ENCODE results near the gene STK4. TPM values are rescaled to one million over a fixed set of nuclear protein-coding genes. Genes with fewer than 3 reads are reported as not detected.
A peak's percentile ranks its signal among the peaks of the same experiment; 100 is the strongest.

The STK4 gene
- total RNA-seq, 1 experiment from 2014 or later, result 60.9 TPM

DNA sequence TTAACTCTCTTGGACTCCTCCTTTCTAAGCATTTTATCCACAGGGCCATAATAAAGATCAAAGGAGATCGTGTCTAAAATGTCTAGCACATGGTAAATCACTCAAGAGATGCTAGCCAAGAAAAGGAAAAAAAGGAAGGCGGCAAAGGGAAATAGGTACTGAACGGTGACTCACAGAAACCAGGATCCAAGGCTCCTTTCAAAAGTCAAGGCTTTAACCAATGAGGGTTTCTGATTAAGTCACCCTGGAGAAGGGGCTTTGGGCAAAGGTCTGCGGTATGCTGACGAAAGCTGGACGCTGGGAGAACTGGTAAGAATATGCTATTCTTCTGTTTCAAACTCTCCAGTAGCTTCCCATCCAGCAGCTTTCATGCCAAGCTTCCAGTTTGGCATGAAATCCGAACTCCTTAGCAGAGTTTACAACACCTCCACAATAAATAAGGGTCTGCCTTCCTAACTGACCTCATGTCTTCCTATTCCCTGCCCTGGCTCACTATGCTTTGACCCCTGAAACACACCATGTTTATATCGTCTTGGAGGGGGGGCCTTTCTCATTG is 7.2 kb upstream of the STK4 start:
- DNase-seq, result peak in 1 of 2 experiments; percentile 49
- TF ChIP-seq, protein P1, sequence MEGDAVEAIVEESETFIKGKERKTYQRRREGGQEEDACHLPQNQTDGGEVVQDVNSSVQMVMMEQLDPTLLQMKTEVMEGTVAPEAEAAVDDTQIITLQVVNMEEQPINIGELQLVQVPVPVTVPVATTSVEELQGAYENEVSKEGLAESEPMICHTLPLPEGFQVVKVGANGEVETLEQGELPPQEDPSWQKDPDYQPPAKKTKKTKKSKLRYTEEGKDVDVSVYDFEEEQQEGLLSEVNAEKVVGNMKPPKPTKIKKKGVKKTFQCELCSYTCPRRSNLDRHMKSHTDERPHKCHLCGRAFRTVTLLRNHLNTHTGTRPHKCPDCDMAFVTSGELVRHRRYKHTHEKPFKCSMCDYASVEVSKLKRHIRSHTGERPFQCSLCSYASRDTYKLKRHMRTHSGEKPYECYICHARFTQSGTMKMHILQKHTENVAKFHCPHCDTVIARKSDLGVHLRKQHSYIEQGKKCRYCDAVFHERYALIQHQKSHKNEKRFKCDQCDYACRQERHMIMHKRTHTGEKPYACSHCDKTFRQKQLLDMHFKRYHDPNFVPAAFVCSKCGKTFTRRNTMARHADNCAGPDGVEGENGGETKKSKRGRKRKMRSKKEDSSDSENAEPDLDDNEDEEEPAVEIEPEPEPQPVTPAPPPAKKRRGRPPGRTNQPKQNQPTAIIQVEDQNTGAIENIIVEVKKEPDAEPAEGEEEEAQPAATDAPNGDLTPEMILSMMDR (conservative IDR thresholded peaks at IDR 0.05), result no peak
- TF ChIP-seq EZH2 (IDR thresholded peaks at IDR 0.05; ENCODE audit: low read depth), result no peak
- ChIA-PET CTCF (interaction anchor here (0.6 kb wide), 1 partner anchor 267 kb away, joined by 3 read pairs; no protein-coding TSS in a partner anchor), POLR2A (ENCODE audit: unreplicated experiment) (interaction anchor here (0.5 to 0.7 kb wide), 3 partner anchors 79 to 946 kb away, joined by 3 to 9 read pairs (median 3); no protein-coding TSS in a partner anchor)
- Histone ChIP-seq H2AFZ (peak overlapping the region; percentile 83), H3K9me2 (ENCODE audit: insufficient read depth) (no peaks in the 10 kb centered on the region), H3K4me1 (replicated peaks; ENCODE audit: insufficient read depth) (peaks cover 35% of the 10 kb centered on the region), H3K79me2 (ENCODE audit: low read depth) (peaks cover 51% of the 10 kb centered on the region), H3K9me3 (ENCODE audit: insufficient read depth, low read depth) (no peaks in the 10 kb centered on the region), H3K27me3 (ENCODE audit: insufficient read depth, low read depth) (no peaks in the 10 kb centered on the region), H3K4me3 (peak overlapping the region; percentile 97), H3K36me3 (ENCODE audit: low read depth) (peaks cover 29% of the 10 kb centered on the region), H3K27ac (peak overlapping the region; percentile 64), H4K20me1 (ENCODE audit: insufficient read depth) (peaks cover 5% of the 10 kb centered on the region; the same call in 1 of the 2 replicates), H3F3A (ENCODE audit: insufficient read depth, low read depth) (peaks cover 10% of the 10 kb centered on the region; the same call in 1 of the 2 replicates), H3K4me2 (peak overlapping the region; percentile 98)
- no TSS peak for BruUV-seq (replicated peaks)
- intact Hi-C loops (cut with micrococcal nuclease; ENCODE audit: unreplicated experiment), result no loop called here

DNA sequence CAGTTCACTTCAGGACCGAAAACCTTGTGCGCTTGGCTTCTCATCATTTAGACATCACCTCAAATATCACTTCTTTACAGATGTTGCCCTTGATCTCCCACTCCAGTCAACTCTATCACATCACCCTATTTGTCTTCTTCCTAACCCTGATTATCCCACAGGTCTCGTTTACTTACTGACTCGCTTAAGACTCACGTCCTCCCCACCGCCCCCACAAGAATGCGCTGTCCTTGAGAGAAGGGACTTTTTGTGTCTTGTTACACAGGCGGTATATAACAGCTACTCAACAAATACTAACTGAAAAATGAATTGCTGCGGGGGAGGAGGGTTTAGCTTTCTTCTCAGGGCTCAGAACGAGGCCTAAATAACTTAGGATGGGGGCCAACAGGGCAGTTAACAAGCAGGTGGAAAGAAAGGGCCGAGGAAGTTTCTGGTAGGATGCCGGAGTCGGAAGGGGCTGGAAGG is 6.6 kb upstream of the STK4 start:
- peak in 1 of 2 experiments; percentile 59 for DNase-seq
- Histone ChIP-seq H3K9me3 (ENCODE audit: insufficient read depth, low read depth) (no peaks in the 10 kb centered on the region), H3F3A (ENCODE audit: insufficient read depth, low read depth) (peaks cover 12% of the 10 kb centered on the region; the same call in 1 of the 2 replicates), H3K4me2 (peak overlapping the region; percentile 98), H3K36me3 (ENCODE audit: low read depth) (peaks cover 24% of the 10 kb centered on the region), H3K4me1 (replicated peaks; ENCODE audit: insufficient read depth) (peaks cover 35% of the 10 kb centered on the region), H3K27ac (peak overlapping the region; percentile 64), H3K4me3 (peak overlapping the region; percentile 97), H3K79me2 (ENCODE audit: low read depth) (peaks cover 51% of the 10 kb centered on the region), H3K9me2 (ENCODE audit: insufficient read depth) (no peaks in the 10 kb centered on the region), H2AFZ (peak overlapping the region; percentile 83), H4K20me1 (ENCODE audit: insufficient read depth) (peaks cover 5% of the 10 kb centered on the region; the same call in 1 of the 2 replicates), H3K27me3 (ENCODE audit: insufficient read depth, low read depth) (no peaks in the 10 kb centered on the region)
- intact Hi-C loops (cut with micrococcal nuclease; ENCODE audit: unreplicated experiment), result loop anchor here (2.0 kb wide), 1 partner anchor 49 kb away; the partner anchor contains the start of gene PABPC1L
- POLR2A ChIA-PET (ENCODE audit: unreplicated experiment), result interaction anchor here (0.6 to 1.0 kb wide), 4 partner anchors 58 to 946 kb away, joined by 3 to 6 read pairs (median 4); partner anchors contain the start of genes SLPI and YWHAB
- TF ChIP-seq EZH2 (IDR thresholded peaks at IDR 0.05; ENCODE audit: low read depth), result no peak
- TF ChIP-seq, protein P1 (conservative IDR thresholded peaks at IDR 0.05), result no peak
- CTCF ChIA-PET, result interaction anchor here (0.6 to 0.7 kb wide), 2 partner anchors 212 to 267 kb away, joined by 3 read pairs; no protein-coding TSS in a partner anchor
- BruUV-seq (replicated peaks), result no TSS peak

DNA sequence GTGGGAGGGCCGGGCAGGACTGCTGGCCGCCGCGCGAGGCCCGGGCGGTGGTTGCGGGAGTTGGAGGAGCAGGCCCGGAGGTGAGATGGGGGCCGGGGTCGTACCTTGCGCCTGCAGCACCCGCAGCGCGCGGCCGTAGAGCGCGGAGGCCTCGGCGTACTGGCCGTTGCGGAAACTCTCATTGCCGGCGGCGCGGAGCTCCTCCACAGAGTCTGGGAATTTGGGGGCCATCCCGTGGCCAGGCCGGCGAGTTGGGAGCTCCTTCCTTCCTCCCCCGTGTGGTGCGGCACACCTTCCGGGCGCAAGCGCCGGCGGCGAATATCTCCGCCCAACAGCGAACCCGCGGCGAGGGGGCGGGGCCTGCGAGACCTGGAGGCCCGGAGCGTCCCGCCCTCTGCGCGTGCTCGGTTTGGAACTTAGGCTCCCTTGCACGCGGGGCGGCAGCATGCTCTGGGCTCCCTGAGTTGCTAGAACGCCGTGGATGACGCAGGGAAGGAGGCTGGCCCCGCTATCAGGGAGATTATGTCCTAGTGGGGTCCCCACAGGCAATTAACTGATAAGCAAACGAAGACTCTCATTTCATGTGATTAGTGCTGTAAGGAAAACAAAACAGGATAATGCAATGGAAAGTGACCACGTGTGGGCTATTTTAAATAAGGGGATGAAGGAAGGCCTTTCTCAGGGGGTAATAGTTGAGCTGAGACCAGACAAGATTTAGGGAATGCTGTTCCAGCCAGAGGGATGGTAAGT is 6.0 kb upstream of the STK4 start, which contains the start of gene TOMM34:
Gene TOMM34, minus strand, starts transcription at position 295 of the 750 bp plus-strand sequence. Its CDS starts 64 bp downstream, at position 231.
- Histone ChIP-seq H3K4me1 (replicated peaks; ENCODE audit: insufficient read depth) (peaks cover 37% of the 10 kb centered on the region), H3K9me3 (ENCODE audit: insufficient read depth, low read depth) (no peaks in the 10 kb centered on the region), H3K27ac (peak within 1 kb of the TSS; percentile 64), H4K20me1 (ENCODE audit: insufficient read depth) (peaks cover 5% of the 10 kb centered on the region; the same call in 1 of the 2 replicates), H3K9me2 (ENCODE audit: insufficient read depth) (no peaks in the 10 kb centered on the region), H3K79me2 (ENCODE audit: low read depth) (peaks cover 49% of the 10 kb centered on the region), H3F3A (ENCODE audit: insufficient read depth, low read depth) (peaks cover 18% of the 10 kb centered on the region; the same call in 1 of the 2 replicates), H3K36me3 (ENCODE audit: low read depth) (peaks cover 18% of the 10 kb centered on the region), H3K4me2 (peak within 1 kb of the TSS; percentile 98), H3K27me3 (ENCODE audit: insufficient read depth, low read depth) (no peaks in the 10 kb centered on the region), H3K4me3 (peak within 1 kb of the TSS; percentile 97), H2AFZ (peak within 1 kb of the TSS; percentile 83)
- no peak for TF ChIP-seq EZH2 (IDR thresholded peaks at IDR 0.05; ENCODE audit: low read depth)
- TF ChIP-seq, protein P1 (conservative IDR thresholded peaks at IDR 0.05), result no peak
- peak; percentile 84 to 97 for DNase-seq
- ChIA-PET CTCF (interaction anchor here (0.7 kb wide), 1 partner anchor 213 kb away, joined by 3 read pairs; no protein-coding TSS in a partner anchor), POLR2A (ENCODE audit: unreplicated experiment) (interaction anchor here (0.6 to 1.0 kb wide), 5 partner anchors 11 to 384 kb away, joined by 3 to 6 read pairs (median 4); partner anchors contain the start of genes SLPI and YWHAB)
- TSS peak; percentile 58 for BruUV-seq (replicated peaks)
- intact Hi-C loops (cut with micrococcal nuclease; ENCODE audit: unreplicated experiment), result loop anchor here (2.0 kb wide), 1 partner anchor 49 kb away; the partner anchor contains the start of gene PABPC1L
